HG03521 (cell line): ENCODE results near the gene ZNF646.

Experiments used
- ATAC-seq: cut with Tn5 transposase; IDR thresholded peaks from one replicate; pipeline ENCODE4 v1.9.1; 2021; ENCODE audit warnings: mild to moderate bottlenecking, moderate library complexity; ENCODE audit not compliant: unreplicated experiment

ZNF646 gene, protein sequence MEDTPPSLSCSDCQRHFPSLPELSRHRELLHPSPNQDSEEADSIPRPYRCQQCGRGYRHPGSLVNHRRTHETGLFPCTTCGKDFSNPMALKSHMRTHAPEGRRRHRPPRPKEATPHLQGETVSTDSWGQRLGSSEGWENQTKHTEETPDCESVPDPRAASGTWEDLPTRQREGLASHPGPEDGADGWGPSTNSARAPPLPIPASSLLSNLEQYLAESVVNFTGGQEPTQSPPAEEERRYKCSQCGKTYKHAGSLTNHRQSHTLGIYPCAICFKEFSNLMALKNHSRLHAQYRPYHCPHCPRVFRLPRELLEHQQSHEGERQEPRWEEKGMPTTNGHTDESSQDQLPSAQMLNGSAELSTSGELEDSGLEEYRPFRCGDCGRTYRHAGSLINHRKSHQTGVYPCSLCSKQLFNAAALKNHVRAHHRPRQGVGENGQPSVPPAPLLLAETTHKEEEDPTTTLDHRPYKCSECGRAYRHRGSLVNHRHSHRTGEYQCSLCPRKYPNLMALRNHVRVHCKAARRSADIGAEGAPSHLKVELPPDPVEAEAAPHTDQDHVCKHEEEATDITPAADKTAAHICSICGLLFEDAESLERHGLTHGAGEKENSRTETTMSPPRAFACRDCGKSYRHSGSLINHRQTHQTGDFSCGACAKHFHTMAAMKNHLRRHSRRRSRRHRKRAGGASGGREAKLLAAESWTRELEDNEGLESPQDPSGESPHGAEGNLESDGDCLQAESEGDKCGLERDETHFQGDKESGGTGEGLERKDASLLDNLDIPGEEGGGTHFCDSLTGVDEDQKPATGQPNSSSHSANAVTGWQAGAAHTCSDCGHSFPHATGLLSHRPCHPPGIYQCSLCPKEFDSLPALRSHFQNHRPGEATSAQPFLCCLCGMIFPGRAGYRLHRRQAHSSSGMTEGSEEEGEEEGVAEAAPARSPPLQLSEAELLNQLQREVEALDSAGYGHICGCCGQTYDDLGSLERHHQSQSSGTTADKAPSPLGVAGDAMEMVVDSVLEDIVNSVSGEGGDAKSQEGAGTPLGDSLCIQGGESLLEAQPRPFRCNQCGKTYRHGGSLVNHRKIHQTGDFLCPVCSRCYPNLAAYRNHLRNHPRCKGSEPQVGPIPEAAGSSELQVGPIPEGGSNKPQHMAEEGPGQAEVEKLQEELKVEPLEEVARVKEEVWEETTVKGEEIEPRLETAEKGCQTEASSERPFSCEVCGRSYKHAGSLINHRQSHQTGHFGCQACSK (N-terminal part only)

DNA sequence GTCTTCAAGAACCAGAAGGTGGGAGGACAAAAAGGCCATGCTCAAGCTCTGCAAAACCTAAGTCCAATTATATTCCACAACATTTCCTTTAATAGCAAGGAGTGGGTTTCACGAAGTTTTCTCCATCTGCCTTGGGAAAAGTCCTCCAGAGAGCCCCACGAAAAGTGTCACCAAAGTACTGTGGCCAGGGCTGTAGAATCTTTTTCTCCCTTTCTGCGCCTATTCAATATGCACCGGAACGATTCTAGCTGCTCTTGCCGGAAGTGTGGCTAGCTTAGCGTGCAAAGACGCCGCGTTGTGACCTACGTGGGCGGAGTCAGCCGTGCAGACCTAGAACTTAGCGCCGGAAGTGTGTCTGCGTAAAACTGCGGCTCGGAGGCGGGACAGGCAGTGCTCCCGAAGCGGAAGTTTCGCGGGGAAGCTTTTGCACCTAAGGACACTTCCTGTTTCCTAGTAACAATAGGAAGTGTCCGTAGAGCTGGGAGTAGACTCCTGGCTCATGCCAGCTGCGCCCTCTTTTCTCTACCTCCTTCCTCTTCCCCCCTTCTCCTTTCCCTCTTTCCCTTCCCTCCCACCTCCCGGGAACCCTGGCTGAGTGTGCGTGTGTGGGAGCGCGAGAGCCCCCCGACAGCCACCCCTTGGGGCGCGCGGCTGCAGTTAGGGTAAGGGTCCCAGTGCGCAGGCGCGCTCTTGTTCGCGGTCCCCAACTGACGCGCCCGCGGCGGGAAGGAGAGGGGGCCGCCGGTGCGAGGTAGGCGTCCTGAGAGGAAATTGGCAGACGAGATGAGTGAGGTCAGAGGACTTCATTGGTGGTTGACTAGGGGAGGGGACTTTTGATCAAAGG, at the start of gene ZNF646, which contains the start of gene ZNF668:
TSS of gene ZNF646 (plus strand) at position 453 of the 844 bp plus-strand sequence. CDS start 1,903 bp downstream, outside the sequence.
TSS of gene ZNF668 (minus strand) at position 271 of the 844 bp plus-strand sequence. CDS start 9,781 bp downstream, outside the sequence.
- ATAC-seq: peak; percentile 61

DNA sequence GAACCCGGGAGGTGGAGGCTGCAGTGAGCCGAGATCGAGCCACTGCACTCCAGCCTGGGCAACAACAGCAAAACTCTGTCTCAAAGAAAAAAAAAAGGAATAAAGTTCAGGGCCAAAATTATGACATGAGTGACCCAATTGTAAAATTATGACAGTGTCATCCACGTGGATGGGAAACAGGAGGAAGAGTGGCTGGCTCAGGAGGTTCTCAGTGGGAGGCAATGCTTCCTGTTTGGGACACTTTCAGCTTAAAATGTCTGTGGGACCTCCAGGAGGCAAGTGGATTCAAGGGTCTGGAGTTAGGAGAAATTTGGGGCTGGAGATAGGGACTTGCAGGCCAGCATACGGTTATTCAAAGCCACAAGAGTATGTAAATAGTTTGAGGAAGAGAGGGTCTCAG, 48.9 kb upstream of the ZNF646 start:
- ATAC-seq: no peak

DNA sequence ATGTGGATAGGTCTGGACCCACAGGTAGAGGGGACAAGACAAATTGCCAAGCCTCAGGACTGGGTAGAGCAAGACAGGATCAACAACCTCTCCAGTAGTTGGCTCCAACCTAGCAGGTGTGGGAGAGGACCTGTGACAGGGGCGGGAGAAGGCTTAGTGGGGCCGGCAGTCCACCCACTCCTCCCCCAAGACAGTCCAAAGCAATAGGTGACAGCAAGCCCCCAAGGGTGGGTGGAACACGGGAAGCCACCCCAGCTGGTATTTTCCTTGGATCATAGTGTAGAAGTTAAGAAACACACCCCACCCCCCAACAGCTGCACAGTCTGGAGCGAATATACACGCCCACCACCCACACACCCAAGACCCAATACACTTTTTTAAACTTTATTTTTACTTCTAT, 45.0 kb upstream of the ZNF646 start:
- ATAC-seq: no peak

DNA sequence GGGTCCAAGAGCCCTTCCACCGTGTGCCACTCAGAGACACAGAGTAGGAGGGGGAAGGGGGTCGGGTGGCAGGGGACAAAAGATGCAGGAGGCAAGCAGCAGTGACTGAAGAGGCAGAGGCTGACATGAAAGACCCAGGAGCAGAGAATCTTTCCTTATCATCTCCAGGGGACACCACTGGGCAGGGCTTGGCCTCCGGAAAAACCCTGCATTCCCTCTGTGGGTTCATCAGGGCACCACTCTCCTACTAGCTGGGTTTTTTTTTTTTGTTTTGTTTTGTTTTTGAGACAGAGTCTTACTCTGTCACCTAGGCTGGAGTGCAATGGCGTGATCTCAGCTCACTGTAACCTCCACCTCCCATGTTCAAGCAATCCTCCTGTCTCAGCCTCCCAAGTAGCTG, 42.9 kb upstream of the ZNF646 start:
- no peak for ATAC-seq

DNA sequence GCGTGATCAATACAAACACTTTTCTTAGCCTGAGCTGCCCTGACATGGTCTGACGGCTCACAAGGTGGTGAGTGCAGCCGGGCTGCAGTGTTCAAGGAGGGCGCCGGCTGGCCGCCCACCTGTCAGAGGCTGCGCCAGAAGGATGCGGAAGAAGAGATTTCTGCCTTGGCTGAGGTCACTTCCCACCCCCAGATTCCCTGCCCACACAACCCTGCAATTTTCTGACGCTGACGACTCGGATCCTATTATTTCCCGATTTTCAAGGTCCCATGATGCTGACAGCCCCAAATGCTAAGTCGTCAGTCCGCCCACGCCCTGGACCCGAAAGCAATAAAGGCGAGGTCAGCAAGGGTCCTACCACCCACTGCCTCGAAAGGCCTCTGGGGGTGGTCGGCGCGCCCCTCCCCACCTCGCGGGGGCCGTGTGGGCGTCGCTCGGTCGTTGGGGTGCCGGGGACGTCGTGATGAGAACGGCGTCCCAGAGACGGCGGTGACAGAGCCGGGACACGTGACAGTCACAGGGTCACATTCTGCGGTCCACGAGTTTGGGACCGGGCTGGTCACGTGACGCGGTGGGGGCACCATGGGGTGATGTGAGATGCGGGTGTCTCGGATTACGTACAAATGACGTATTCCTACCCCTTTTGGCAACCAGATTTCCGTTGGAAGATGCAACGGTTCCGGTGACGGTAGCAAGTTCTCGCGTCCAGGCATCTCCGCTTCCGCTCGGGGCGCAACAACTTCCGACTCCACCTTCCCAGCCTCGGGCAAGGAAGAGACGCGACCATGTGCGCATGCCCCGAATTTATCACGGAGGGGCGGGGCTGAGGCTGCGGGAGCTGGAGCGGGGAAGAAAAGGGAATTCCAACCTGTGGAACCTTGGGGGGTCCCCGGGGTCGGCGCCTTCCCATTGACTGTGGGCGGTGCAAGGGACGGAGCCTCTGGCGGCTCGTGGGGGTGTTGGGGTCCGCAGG, 41.2 kb upstream of the ZNF646 start, which contains the start of gene STX4:
TSS of gene STX4 (plus strand) at position 823 of the 973 bp plus-strand sequence. CDS start 248 bp downstream, outside the sequence.
- ATAC-seq: peak; percentile 78

DNA sequence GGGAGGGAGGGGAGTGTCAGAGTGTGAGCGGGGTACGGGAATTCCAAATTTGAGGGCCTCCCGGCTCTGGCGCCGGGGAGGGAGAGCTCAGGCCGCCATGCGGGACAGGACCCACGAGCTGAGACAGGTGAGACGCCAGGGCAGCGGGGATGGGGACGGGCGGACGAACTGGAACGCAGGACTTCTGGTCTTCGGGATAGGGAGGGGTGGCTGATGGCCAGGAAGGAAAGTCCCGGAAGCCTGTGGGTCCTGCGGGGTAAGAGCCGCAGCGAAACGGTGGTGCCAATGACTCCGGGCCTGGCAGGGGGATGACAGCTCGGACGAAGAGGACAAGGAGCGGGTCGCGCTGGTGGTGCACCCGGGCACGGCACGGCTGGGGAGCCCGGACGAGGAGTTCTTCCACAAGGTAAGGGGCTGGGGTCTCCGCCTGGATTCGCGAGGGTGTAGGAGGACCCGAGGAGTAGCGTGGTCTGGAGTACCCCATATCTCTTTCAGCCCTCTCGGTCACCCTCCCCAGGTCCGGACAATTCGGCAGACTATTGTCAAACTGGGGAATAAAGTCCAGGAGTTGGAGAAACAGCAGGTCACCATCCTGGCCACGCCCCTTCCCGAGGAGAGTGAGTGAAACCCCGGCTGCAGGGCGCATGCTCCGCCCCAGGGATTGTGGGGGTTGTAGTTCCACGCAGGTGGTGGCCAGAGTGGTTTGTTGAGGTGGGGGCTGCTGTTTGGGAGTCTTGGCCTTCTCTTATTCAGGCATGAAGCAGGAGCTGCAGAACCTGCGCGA, 40.3 kb upstream of the ZNF646 start:
- peak; percentile 36 for ATAC-seq

DNA sequence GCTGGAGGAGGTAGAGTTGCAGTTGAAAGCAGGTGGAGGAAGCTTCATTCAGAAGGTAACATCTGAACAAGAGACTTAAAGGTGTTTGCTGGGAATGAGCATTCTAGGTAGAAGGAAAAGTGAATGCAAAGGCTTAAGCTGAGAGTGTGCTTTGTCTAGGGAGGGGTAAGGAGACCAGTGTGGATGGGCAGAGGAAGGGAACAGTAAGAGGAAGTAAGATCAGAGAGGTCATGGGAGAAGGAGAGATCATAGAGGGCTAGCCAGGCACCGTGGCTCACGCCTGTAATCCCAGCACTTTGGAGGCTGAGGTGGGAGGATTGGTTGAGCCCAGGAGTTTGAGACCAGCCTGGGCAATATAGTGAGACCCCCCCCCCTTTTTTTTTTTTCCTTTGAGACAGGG, 37.5 kb upstream of the ZNF646 start:
- ATAC-seq: no peak

DNA sequence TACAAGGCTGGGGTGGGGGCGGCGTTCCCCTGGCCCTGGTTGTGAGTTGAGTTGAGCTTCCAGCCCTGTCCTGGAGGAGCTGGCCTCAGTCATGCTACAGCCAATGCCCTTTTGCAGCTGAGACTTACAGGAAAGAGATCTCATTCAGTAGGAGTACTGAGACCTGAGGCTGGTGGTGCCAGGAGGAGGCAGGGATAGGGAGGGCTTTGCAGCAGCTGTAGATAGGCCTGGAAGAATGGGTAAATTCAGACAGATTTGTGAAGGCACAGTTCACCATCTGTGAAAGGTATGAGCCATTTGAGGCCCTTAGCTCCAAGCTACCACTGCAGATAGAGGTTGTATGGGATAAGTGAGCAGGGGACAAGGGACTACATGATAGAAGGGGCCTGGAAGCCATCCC, 35.2 kb upstream of the ZNF646 start:
- ATAC-seq: no peak

DNA sequence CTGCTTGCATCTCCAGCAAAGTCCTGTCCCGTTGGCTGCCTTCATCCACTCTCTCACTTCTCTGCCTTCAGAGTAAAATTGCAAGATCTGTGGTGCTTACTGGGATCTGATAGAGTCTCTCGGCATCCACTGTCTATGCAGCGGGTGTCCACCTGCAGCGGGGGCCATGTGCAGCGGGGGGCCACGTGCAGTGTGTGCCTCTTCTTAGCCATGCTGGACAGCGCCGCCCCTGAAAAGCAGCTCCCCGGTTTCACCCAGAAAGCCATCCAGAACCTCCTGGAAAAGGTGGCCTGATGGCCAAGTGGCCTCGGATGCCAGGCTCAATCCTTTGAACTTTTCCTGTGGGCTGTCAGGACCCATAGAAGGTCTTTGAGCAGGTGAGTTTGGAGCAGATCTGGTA, 31.4 kb upstream of the ZNF646 start:
- ATAC-seq: no peak

DNA sequence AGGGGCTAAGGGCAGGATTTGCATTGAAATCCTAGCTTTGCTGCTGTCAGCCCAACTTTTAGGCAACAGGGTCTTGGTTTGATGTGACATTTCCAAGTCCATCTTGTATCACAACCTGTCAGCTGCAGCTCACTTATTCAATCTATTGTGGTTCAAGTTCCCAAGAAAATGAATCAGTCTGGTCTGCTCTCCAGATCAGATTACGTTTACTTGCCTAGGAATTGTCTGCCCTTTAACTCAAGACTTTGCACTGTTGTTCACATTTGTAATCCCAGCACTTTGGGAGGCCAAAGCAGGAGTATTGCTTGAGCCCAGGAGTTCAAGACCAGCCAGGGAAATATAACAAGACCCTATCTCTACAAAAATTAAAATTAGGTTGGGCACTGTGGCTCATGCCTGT, 30.9 kb upstream of the ZNF646 start:
- no peak for ATAC-seq

DNA sequence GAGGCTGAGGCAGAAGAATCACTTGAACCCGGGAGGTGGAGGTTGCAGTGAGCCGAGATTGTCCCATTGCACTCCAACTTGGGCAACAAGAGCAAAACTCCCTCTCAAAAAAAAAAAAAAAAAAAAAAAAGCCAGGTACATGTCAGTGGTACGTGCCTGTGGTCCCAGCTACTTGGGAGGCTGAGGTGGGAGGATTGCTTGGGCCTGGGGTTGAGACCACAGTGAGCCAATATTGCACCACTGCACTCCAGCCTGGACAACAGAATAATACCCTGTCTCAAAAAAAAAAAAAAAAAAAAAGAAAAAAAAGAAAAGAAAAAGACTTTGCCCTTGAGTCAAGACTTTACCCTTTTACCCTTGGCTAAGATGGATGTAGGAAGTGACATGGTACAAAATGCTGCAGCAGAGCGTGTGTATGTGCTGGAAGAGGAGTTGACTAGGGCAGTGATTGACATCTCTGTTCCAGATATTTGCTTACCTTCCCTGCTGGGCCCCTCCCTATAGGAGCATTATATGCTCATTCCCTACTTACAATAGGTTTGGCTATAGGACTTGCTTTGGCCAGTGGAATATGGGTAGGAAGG, 30.2 kb upstream of the ZNF646 start:
- no peak for ATAC-seq

DNA sequence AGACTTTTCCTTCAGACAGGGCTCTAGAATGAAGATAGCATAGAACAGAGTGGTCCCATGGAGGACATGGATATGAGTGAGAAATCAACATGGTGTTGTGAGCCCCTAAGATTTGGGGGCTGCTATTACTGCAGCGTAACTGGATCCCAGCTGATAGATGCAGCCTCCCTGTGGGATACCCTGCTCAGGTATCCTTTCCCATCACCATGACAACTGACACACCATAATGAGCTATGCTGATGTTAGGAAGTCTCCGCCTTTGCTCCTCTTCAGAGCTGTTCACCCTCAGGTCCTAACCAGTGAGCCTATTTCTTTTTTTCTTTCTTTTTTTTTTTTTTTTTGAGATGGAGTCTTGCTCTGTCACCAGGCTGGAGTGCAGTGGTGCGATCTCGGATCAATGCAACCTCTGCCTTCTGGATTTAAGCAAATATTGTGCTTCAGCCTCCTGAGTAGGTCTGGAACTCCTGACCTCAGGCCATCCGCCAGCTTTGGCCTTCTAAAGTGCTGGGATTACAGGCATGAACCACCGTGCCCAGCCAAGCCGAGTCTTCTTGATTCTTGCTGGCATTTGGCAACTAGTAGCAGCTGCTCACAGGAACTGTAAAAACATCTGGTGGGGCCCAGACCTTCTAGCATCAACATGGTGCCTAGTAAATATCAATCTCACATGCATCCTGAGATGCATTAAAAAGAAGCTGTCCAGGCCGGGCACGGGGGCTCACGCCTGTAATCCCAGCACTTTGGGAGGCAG, 23.8 kb upstream of the ZNF646 start:
- ATAC-seq: no peak

DNA sequence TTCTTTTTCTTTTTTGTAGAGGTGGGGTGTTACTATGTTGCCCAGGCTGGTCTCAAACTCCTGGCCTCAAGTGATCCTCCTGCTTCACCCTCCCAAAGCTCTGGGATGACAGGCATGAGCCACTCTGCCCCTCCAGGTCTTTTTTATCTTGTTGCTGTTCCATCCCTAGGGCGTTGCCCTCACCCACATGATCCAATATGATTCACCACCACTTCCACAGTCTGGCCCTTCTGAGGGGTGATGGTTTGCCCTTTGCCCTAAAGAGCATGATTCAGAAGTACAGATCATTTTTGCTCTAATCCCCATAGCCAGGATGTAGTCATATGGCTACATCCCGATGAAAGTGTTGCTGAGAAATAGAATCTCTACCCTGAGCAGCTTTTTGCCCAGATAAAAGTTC, 22.1 kb upstream of the ZNF646 start:
- ATAC-seq: no peak

DNA sequence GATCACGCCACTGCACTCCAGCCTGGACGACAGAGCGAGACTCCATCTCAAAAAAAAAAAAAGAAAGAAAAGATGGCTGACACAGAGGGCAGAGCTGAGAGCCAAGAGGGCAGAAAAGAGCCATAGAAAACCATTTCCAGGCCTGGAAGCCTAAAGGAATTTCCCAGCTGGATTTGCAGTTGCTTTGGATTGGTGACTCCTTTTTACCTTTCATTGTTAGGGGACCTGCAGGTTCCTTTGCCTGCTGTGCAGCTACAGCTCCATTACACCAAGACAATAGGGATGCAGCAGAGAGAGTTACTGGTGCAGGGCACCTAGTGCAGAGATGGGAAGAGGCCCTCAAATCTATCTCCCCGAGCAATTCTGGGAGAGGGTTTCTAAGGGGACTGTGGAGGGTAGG, 18.6 kb upstream of the ZNF646 start:
- ATAC-seq: no peak

DNA sequence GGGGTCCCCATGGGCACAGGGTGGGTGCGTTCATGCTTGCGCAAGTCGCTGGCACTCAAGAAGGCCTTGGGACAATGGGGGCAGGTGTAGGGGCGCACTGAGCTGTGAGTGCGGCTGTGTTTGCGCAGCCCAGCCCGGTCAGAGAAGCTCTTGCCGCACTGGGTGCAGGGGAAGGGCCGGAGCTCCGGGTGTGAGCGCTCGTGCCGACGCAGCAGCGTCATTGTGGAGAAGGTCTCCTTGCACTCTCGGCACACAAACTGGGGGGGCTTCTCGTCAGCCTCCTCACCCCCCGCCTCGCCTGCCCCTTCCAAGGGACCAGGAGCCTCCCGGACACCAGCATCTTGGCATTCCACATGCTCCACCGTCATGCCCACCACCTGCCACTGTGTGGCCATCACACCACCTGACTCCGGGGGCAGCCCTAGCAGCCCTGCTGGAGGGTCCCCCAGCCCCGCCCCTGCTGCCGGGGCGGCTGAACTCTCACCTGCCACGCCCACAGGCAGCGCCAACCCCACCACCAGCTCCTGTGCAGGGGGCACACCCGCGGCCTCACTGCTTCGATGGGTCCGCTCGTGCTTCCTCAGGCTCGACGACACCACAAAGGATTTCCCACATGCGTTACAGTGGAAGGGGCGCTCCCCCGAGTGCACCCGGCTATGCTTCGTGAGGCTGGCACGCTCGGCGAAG, 13.0 kb upstream of the ZNF646 start:
- ATAC-seq: no peak

DNA sequence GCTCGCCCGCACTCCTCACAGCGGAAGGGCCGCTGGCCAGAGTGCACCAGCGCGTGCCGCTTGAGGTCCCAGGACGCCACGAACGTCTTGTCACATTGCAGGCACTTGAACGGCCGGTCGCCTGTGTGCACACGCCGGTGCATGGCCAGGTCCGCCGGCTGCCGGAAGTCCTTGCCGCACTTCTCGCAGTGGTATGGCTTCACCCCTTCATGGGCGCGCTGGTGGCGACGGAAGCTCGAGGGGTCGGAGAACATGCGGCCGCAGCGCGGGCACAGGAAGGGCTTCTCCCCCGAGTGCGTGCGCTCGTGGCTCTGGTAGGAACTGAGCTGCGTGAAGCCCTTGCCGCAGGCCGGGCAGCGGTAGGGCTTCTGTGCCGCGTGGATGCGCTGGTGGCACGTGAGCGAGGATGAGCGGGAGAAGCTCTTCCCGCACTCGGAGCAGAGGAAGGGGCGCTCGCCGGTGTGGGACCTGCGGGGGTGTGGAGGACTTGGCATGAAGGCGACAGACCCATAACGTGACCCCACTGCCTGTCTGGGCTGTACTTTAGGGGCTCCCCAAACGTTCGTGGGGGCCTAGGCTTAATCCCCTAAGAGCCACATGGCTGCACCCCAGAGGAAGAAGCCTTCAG, 12.3 kb upstream of the ZNF646 start:
- no peak for ATAC-seq
